ENCODE results near the gene RHOB.

The RHOB gene

DNA sequence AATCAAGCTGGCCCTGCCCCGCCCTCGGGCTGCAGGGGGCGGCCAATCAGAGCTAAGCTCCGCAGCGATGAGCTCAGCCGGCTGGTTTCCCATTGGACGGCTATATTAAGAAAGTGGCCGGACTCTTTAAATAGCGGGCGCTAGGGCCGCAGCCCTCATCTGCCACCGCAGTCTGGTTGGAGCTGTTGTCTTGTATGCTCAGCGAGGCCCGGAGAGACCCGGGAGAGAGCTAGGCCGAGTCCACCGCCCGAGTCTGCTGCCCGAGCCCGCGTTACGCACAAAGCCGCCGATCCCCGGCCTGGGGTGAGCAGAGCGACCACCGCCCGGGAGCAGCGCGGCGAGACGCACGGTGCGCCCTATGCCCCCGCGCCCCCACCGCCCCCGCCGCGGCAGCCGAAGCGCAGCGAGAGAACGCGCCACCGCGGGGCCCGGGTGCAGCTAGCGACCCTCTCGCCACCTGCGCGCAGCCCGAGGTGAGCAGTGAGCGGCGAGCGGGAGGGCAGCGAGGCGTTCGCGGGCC lies at the start of gene RHOB:
RHOB (plus strand) TSS at position 158 of the 520 bp plus-strand sequence. CDS start 392 bp downstream, outside the sequence.
- TF ChIP-seq, protein P1, sequence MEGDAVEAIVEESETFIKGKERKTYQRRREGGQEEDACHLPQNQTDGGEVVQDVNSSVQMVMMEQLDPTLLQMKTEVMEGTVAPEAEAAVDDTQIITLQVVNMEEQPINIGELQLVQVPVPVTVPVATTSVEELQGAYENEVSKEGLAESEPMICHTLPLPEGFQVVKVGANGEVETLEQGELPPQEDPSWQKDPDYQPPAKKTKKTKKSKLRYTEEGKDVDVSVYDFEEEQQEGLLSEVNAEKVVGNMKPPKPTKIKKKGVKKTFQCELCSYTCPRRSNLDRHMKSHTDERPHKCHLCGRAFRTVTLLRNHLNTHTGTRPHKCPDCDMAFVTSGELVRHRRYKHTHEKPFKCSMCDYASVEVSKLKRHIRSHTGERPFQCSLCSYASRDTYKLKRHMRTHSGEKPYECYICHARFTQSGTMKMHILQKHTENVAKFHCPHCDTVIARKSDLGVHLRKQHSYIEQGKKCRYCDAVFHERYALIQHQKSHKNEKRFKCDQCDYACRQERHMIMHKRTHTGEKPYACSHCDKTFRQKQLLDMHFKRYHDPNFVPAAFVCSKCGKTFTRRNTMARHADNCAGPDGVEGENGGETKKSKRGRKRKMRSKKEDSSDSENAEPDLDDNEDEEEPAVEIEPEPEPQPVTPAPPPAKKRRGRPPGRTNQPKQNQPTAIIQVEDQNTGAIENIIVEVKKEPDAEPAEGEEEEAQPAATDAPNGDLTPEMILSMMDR (IDR thresholded peaks at IDR 0.05; ENCODE audit: borderline replicate concordance, insufficient read depth, low read depth, low read length) = no peak

DNA sequence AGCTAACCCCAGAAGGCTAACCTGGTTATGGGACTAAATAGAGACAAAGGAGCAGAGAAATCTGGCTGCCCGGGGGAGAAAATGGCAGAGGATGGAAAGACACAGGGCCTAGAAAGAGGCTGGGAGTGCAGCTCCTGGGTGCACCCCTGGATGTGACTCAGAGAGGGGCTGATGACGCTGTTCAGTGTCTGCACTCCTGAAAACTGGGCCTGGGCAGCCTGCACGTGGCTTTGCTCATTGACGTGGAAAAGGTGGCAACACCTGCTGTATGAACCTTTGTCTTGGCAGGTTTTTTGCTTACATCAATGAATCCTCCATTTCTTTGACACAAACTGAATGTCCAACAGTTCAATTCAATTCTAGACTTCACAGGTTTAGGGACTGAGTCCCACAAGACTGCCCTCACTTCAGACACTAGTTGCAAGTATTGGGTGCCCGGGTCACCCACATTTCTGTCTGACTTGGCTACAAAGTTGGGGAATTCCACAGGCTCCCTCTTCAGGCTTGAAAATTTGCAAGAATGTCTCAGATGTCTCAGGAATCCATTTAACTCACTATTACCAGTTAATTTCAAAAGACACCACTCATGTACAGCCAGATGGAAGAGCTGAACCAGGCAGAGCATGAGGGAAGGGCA lies 48.9 kb upstream of the RHOB start:
- TF ChIP-seq, protein P1 (IDR thresholded peaks at IDR 0.05; ENCODE audit: borderline replicate concordance, insufficient read depth, low read depth, low read length) = no peak
- H3K4me3 ChIP-seq (ENCODE audit: low read depth, low read length) = no peak overlapping the region

More for the DNA sequence above, at the start of gene RHOB:
- peak within 1 kb of the TSS; percentile 57 for H3K4me3 ChIP-seq (ENCODE audit: low read depth, low read length)

DNA sequence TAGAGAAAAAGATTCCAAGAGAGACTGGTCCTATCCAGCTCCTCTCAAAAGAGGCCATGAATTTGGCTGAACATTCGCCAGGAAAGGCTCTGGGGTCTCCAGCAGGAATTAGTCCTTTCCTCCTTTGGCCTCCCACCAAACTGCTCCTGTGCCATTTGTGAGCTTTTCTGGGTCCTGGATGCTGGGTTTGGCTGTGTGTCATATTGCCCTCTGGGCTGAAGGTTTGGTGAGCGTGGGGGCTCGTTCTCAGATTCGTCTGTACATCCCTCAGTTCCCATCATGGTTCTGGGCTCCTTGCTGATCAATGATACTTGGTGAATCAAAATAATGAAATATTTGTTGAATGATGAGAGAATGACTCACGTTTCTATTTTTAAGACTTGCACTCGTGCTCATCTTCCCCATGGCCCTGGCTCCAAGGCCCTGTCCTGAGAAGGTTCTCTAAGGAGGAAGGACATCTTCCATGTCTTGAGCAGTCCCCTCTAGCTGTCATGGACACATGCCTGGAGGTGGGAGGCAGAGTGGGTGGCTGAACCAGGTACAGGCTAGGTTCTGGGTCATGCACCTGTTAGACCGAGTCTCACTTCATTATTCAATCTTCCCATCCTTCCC lies 47.8 kb upstream of the RHOB start:
- no peak overlapping the region for H3K4me3 ChIP-seq (ENCODE audit: low read depth, low read length)
- TF ChIP-seq, protein P1 (IDR thresholded peaks at IDR 0.05; ENCODE audit: borderline replicate concordance, insufficient read depth, low read depth, low read length) = no peak

DNA sequence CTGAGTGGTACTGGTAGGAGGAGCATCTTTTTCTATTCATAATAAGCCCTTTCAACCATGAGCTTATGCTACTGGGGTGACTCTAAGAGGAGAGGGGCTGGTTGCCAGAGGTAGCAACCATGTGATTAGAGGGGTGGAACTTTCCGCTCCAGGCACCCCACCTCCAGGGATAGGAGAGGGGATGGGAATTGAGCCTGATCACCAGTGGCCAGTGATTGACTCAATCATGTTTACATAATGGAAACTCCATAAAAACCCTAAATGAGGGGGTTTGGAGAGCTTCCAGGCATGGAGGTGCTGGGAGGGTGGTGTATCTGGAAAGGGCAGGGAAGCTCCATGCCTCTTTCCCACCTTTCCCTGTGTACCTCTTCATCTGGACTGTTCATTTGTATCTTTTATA lies 46.6 kb upstream of the RHOB start:
- H3K4me3 ChIP-seq (ENCODE audit: low read depth, low read length) = no peak overlapping the region
- TF ChIP-seq, protein P1 (IDR thresholded peaks at IDR 0.05; ENCODE audit: borderline replicate concordance, insufficient read depth, low read depth, low read length) = no peak

DNA sequence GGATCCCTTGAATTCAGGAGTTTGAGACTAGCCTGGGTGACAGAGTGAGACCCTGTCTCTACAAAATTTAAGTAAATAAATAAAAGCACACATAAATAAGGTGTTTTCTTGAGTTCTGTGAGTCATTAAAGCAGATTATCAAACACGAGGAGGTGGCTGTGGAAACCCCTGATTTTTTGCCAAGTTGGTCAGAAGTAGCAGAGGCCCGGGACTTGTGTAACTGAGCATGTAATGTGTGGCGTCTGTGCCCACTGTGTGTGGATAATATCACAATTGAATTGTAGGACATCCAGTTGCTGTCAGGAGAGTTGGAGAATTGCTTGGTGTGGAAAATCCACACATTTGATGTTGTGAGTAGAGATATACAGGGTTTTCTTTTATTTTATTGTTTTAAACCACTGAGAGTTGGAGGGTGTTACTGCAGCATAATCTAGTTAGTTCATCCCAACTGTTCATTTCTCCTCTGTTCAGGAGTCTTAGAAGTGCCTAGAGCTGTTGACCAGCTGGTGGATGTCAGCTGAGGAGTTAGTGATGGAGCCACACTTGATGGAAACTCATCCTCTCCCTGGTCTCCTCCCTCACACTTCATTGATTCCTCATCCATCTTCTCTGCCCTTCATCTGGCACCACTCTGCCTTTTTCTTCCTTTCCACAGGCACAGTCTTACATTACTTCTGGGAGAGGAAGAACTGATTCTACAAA lies 45.9 kb upstream of the RHOB start:
- TF ChIP-seq, protein P1 (IDR thresholded peaks at IDR 0.05; ENCODE audit: borderline replicate concordance, insufficient read depth, low read depth, low read length) = no peak
- no peak overlapping the region for H3K4me3 ChIP-seq (ENCODE audit: low read depth, low read length)

DNA sequence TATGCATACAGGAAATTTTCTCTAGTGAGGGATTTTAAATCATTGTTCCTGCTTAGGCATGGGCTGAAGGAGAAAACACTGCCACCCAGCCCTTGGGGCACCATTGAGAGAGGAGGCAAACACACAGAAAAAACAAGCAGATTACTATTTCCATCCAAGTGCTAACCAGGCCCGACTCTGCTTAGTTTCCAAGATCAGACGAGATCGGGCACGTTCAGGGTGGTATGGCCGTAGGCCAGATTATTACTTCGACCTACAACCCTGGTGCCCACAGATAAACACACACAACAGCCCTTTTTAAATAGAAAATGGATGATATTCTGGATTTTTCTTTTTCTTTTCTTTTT lies 45.4 kb upstream of the RHOB start:
- H3K4me3 ChIP-seq (ENCODE audit: low read depth, low read length) = no peak overlapping the region
- TF ChIP-seq, protein P1 (IDR thresholded peaks at IDR 0.05; ENCODE audit: borderline replicate concordance, insufficient read depth, low read depth, low read length) = no peak

Measured in GM12875 (cell line).